GM21529 (cell line): Measurements from ENCODE around the gene MACF1.
"Not testable (repeated sequence)": the region's sequence is repeated elsewhere in the genome, so short reads cannot be mapped to it uniquely, and the experiment has no call there.

ENCODE experiments used
- ATAC-seq: cut with Tn5 transposase; IDR thresholded peaks from one replicate; pipeline ENCODE4 v1.9.1; 2021; ENCODE audit not compliant: unreplicated experiment

The MACF1 gene

DNA sequence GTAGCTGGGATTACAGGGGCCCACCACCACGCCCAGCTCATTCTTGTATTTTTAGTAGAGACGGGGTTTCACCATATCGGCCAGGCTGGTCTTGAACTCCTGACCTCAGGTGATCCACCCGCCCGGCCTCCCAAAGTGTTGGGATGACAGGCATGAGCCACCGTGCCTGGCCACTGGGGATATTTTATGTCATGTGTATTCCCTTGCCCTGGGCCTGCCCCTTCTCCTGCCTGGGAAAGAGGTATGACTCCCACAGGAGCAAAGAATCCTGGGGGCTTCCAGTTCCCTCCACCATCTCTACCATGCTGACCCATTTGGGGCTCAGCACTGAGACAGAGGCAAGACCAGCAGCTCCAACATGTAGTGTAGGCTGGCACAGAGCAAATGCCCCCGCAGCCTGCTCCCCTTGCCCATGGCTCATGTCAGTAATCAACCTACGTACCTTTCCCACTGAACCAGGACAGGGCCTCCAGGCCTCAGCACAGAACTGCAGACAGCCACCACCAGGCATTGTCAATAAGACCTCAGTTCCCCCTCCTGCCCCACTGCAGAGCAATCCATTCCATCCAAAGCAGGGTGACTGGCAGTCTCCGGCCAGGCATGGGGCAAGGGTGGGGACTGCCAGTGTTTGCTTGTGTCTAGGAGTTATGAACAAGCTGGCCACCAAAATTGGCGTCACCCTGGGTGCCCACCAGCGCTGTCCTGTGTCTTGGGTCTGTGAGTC lies 322.1 kb downstream of the MACF1 start:
- ATAC-seq: no peak

DNA sequence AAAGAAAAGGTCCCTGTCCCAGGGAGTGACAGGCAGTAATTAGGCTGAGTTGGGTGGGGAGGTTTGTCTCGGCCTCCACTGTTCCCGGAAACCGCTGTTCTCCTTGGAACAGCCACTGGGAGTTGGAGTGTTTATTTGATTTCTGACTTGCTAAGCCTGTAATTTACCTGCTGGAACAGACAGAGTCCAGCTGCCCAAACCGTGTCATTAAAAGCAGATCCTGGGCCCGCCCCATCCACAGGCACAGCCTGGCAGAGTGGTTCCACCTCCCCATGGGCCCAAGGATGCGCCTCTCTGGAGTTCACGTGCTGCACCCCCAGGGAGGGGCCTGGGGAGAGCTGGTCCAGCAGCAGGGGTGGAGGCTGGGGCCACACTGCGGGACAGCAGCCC lies 322.7 kb downstream of the MACF1 start:
- ATAC-seq: not testable (repeated sequence)

DNA sequence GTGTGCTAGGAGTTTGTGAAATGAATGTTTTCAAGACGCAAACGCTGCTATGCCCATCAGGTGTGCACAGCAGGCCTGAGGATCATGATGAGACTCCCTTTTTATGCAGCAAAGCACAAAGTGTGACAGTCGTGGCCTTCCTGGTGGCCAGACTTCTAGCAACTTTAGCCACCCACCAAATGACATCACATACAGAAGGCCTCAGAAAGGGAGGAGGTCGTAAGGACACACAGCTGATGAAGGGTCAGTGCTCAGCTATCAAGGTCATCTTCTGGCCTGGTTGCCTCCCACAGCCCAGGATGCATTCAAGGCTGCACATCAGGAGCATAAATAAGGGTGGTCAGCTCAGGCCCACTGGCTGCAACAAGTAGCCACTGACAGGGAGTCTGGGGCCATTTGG lies 323.6 kb downstream of the MACF1 start:
- no peak for ATAC-seq

DNA sequence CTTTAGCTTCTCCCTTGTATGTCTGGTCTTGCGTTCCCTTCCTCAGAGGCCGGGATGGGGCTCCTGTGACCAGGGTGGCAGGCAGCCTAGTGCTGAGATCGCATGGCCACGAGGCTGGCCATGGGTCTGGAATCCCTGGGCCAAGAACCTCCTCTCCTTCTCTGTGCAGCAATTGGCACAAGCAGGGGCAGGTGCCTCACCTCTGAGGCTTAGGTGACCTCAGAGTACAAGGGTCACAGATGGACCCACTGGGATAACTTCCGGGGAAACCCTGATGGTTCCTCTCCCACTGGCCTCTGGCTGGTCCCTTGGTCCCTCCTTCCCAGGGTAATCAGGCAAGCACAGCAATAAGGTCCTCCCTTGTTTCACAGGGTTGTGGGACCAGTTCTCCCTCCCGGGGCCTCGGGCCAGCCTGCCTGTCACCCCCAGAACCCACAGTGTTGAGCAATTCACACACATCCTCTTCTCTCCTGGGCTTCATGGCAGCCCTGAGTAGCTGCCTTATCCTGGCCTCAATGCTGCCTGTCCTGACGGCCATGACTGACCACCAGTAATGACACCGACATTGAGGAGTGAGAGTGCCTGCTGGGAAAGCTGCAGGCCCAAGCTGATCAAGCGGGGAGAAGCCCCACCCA lies 325.5 kb downstream of the MACF1 start:
- no peak for ATAC-seq

DNA sequence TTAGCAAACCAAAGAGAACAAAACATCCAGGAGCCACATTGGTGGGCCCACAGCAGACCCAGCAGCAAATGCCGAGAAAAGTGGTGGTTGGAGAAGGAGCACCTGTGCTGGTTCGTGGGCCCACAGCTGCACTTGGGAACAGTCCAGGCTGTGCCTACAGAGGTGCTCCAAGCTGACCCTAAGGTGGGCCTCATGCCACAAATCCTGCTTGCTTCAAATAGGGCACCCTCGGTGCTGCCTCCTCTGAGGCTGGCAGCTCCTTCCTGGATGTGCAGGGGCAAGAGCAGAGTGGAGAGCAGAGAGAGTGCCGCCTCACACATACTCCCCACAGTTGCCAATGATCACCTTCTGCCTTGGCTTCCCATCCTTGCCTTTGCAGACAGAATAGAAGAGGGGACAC lies 327.0 kb downstream of the MACF1 start:
- no peak for ATAC-seq

DNA sequence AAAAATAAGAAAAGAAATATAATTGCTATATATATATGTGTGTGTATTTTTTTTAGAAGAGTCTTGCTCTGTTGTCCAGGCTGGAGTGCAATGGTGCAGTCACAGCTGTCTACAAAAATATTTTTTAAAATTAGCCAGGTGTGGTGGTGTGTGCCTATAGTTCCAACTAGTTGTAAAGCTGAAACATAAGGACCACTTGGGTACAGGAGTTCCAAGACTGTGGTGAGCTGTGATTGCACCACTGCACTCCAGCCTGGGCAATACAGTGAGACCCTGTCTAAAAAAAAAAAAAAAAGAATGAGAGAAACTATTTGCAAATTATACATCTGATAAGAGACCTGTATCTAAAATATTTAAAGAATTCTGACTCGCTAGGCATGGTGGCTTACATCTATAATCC lies 328.9 kb downstream of the MACF1 start:
- no peak for ATAC-seq
